Osteoblast (primary cell): Measurements from ENCODE around the gene OR5H6. TPM values are rescaled to one million over a fixed set of nuclear protein-coding genes. Genes with fewer than 3 reads are reported as not detected.

ENCODE experiments used
- DNase-seq: peaks from one replicate; pipeline ENCODE4 v3.0.0; 2011; ENCODE audit warnings: low spot score, mixed read lengths; ENCODE audit not compliant: insufficient read length; ENCODE audit errors: missing footprints
- H2AFZ ChIP-seq: 2 replicates; pipeline ENCODE4 v1.6.0; 2011; ENCODE audit warnings: mild to moderate bottlenecking, low read length
- H3K27ac ChIP-seq: 2 replicates; pipeline ENCODE4 v1.5.1; 2011; ENCODE audit warnings: mild to moderate bottlenecking, low read depth, low read length, moderate library complexity
- H3K27me3 ChIP-seq: 2 replicates; pipeline ENCODE4 v1.6.0; 2012; ENCODE audit warnings: mild to moderate bottlenecking, control low read depth, inconsistent platforms, low read length, moderate library complexity; ENCODE audit not compliant: insufficient read depth
- H3K36me3 ChIP-seq: 2 replicates; pipeline ENCODE4 v1.5.1; 2011; ENCODE audit warnings: mild to moderate bottlenecking, low read length, control low read depth, moderate library complexity; ENCODE audit not compliant: insufficient read depth
- H3K4me1 ChIP-seq: 2 replicates; pipeline ENCODE4 v1.5.1; 2011; ENCODE audit warnings: mild to moderate bottlenecking, low read length, control low read depth, moderate library complexity; ENCODE audit not compliant: insufficient read depth
- H3K4me2 ChIP-seq: 2 replicates; pipeline ENCODE4 v1.6.0; 2011; ENCODE audit warnings: mild to moderate bottlenecking, low read length; ENCODE audit not compliant: insufficient read depth
- H3K4me3 ChIP-seq: fragments of 200-600 bp; sonication (generic); 3 replicates; pipeline ENCODE4 v1.5.1; 2012; ENCODE audit warnings: mild to moderate bottlenecking, low read length, inconsistent platforms; ENCODE audit not compliant: insufficient read depth
- H3K79me2 ChIP-seq: 2 replicates; pipeline ENCODE4 v1.6.0; 2012; ENCODE audit warnings: mild to moderate bottlenecking, low read length, control low read depth, inconsistent platforms; ENCODE audit not compliant: insufficient read depth
- H3K9me3 ChIP-seq: 2 replicates; pipeline ENCODE4 v1.5.1; 2011; ENCODE audit warnings: low read depth, low read length, control low read depth
- H4K20me1 ChIP-seq: 2 replicates; pipeline ENCODE4 v1.6.0; 2012; ENCODE audit warnings: mild to moderate bottlenecking, low read length, control low read depth; ENCODE audit not compliant: insufficient read depth
- CTCF ChIP-seq: IDR thresholded peaks from 2 replicates; pipeline ENCODE4 v1.5.1; 2011; ENCODE audit warnings: mild to moderate bottlenecking, low read depth, low read length, moderate library complexity; ENCODE audit errors: extremely low read depth
- total RNA-seq: library from RNA; depleted of rRNA; stranded (reverse); fragments of >200 nt; gene quantifications from 2 replicates; pipeline ENCODE4 v1.2.3, GENCODE V29; 2012

OR5H6 gene
- total RNA-seq, result not detected in 2 replicates

GRCh38 chr3:98263944-98264343 lies at the start of gene OR5H6:
TSS of gene OR5H6 (plus strand) at chr3:98264244. CDS start at chr3:98264333, 89 bp downstream.
- Histone ChIP-seq H3K9me3 (no peaks in the 10 kb centered on the region), H3K79me2 (no peaks in the 10 kb centered on the region), H3K4me1 (no peaks in the 10 kb centered on the region), H3K27me3 (no peaks in the 10 kb centered on the region), H2AFZ (no peak within 1 kb of the TSS), H3K27ac (no peak within 1 kb of the TSS), H3K36me3 (no peaks in the 10 kb centered on the region), H3K4me2 (no peak within 1 kb of the TSS), H4K20me1 (no peaks in the 10 kb centered on the region), H3K4me3 (no peak within 1 kb of the TSS)
- no peak for DNase-seq
- no peak for TF ChIP-seq CTCF

- Histone ChIP-seq H3K4me2 (no peak overlapping the region), H3K4me3 (no peak overlapping the region), H3K9me3 (no peaks in the 10 kb centered on the region), H3K79me2 (no peaks in the 10 kb centered on the region), H3K36me3 (no peaks in the 10 kb centered on the region), H3K27me3 (no peaks in the 10 kb centered on the region), H4K20me1 (no peaks in the 10 kb centered on the region), H3K27ac (no peak overlapping the region), H3K4me1 (no peaks in the 10 kb centered on the region), H2AFZ (no peak overlapping the region)
- no peak for TF ChIP-seq CTCF
- no peak for DNase-seq
Measured at GRCh38 chr3:98215051-98215450, 49.0 kb upstream of the OR5H6 start.

- H3K4me3 ChIP-seq, result no peak overlapping the region
- H3K9me3 ChIP-seq, result no peaks in the 10 kb centered on the region
- no peak for TF ChIP-seq CTCF
- H3K4me2 ChIP-seq, result no peak overlapping the region
- H3K79me2 ChIP-seq, result no peaks in the 10 kb centered on the region
- no peaks in the 10 kb centered on the region for H3K4me1 ChIP-seq
- no peak for DNase-seq
- no peaks in the 10 kb centered on the region for H3K36me3 ChIP-seq
- H2AFZ ChIP-seq, result no peak overlapping the region
- H3K27ac ChIP-seq, result no peak overlapping the region
- H3K27me3 ChIP-seq, result no peaks in the 10 kb centered on the region
- no peaks in the 10 kb centered on the region for H4K20me1 ChIP-seq
Measured at GRCh38 chr3:98223907-98224672, 40.0 kb upstream of the OR5H6 start.

GRCh38 chr3:98232489-98232888 lies 31.6 kb upstream of the OR5H6 start:
- TF ChIP-seq CTCF, result no peak
- Histone ChIP-seq H3K36me3 (no peaks in the 10 kb centered on the region), H3K27me3 (no peaks in the 10 kb centered on the region), H3K4me3 (no peak overlapping the region), H2AFZ (no peak overlapping the region), H3K79me2 (no peaks in the 10 kb centered on the region), H3K4me2 (no peak overlapping the region), H3K27ac (no peak overlapping the region), H4K20me1 (no peaks in the 10 kb centered on the region), H3K4me1 (no peaks in the 10 kb centered on the region), H3K9me3 (no peaks in the 10 kb centered on the region)
- no peak for DNase-seq
